ENCODE data around the gene SBNO2.
"Not testable (repeated sequence)": the region's sequence is repeated elsewhere in the genome, so short reads cannot be mapped to it uniquely, and the experiment has no call there.

The SBNO2 gene

DNA sequence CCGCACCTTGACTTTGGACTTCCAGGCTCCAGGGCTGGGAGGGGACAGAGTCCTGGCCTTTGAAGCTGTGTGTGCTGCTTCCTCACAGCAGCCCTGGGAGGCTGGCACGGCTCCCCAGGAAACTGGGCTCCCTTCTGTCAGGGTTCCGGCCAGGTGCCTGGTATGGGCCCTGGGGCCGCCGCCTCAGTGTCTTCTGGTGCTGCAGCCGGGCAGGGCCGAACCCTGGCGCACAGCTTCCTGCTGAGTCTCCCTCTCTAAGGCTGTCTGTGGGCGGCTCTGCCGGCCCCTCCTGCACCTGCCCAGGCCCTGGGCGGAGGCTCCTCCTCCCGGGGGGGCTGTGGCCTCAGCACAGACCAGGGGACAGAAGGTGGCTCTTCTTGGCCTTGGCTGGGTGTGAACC lies 37.9 kb downstream of the SBNO2 start:
- no peak for DNase-seq (ENCODE audit: low read depth)

- DNase-seq (ENCODE audit: low read depth), result no peak
Observed at GRCh38 chr19:1135454-1135853, 38.6 kb downstream of the SBNO2 start.

GRCh38 chr19:1134431-1134830 lies 39.6 kb downstream of the SBNO2 start:
- DNase-seq (ENCODE audit: low read depth), result peak; percentile 64

- DNase-seq (ENCODE audit: low read depth), result no peak
Observed at GRCh38 chr19:1133471-1133929, 40.6 kb downstream of the SBNO2 start.

GRCh38 chr19:1132552-1133383 lies 41.3 kb downstream of the SBNO2 start:
- DNase-seq (ENCODE audit: low read depth), result no peak

GRCh38 chr19:1131718-1132551 lies 42.1 kb downstream of the SBNO2 start:
- peak; percentile 96 for DNase-seq (ENCODE audit: low read depth)

DNA sequence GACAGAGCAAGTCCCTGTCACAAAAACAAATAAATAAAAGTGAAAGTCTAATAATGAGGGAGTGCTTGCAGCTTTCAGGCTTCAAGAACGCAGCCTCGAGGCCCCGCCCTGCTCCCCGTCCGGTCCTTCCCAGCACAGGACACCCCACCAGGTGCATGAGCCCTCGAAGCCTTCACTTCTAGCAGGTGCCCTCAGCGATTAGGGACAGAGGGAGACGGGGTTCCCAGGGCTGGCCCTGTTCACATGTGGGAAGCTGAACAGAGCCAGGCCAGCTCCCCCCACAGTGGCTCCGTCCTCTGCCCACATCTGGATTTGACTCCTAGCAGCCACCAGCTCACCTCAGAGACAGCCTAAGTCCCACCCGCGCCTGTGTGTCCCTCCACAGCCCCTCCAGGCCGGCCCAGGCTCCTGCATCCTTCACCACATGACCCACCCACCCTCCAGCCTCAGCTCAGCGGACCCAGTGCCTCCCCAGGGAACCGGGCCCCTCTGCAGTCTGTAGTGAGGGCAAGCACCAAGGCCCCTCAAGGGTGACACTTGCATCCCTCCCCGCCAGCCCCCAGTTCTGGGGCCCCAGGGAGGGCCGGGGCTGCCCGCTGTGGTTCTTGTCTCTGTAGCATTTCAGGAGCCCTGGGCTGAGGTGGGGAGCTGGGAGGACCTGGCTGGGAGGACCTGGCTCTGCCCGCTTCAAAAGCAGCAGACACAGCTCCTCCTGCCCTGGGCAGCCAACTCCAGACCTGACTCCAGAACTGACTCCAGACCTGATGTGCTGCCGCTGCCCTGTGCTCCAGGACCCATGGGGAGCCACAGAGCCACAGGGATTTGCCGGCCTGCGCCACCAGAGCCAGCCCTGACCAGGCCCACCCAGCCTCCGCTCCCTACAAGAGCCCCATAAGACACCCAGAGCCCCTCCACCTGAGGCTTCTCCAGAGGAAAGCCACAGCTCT lies 43.0 kb downstream of the SBNO2 start:
- DNase-seq (ENCODE audit: low read depth), result no peak

DNA sequence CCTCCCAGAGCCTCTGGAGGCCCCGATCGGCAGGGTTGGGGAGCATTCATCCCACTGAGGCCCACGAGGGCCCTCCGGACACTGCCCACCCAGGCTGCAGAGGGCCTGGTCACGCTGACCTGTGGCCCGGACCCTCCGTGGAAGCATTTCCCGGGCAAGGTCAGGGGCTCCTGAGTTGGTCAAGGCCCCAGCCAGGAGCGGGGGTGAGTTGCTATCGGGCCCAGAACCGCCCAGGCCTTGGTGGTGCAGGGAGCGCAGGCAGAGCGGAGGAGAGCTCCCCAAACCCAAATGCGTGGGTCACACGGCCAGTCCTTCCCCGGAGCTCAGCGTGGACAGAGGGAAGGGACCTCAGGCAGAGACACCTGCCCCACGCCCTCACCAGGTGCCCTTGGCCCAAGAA lies 44.5 kb downstream of the SBNO2 start:
- no peak for DNase-seq (ENCODE audit: low read depth)

- DNase-seq (ENCODE audit: low read depth), result not testable (repeated sequence)
Observed at GRCh38 chr19:1129084-1129483, 45.0 kb downstream of the SBNO2 start.

DNA sequence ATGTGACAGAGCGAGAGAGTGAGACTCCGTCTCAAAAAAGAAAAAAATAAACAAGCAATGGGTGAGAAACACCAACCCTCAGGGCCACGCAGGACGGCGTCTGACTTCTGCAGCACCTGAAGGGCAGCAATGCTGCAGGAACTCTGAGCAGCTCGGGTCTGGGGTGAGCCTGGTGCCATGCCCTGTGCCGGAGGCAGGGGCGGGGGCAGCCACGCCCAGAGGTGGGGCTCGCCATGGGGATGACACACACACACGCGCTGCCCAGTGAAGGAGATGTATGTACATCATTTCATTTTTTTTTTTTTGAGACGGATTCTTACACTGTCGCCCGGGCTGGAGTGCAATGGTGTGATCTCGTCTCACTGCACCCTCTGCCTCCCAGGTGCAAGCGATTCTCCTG lies 46.0 kb downstream of the SBNO2 start:
- DNase-seq (ENCODE audit: low read depth), result no peak

GRCh38 chr19:1126984-1127760 lies 46.9 kb downstream of the SBNO2 start:
- no peak for DNase-seq (ENCODE audit: low read depth)

- no peak for DNase-seq (ENCODE audit: low read depth)
Observed at GRCh38 chr19:1125601-1126467, 48.2 kb downstream of the SBNO2 start.

DNA sequence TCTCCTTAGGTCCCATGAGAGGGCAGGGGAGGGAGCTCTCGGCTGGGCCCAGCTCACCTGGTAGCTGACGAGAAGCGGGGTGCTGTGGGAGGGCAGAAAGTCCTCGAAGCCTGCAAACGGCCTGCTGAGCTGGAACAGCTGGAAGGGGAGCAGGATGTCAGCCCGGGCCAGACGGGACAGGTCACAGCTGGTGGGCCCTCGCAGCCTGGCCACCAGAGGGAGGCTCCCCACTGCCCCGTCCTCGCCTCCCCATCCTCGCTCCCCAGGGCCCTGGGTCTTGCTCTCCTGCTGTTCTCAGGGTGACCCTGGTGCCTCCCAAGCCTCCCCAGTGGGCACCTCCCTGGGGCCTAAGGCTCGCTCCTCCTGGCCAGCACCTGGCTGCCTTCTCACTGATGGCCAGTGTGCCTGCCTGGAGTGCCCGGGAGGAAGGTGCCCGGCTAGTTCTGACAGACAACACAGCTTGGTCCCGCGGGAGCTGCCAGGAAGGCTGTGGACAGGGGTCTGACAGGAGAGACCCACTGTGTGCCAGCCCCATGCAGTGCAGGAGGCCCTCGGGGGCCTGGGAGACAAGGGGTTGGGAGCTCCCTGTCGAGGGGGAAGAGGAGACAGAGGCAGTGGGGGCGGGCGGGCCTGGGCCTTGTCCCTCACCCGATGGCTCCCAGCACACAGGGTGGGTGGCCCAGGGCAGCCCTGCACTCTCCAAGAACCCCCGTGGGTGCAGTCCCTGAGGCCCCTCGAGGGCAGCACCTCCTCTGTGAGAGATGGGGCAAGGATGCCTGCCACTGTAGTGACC lies 50.0 kb downstream of the SBNO2 start:
- DNase-seq (ENCODE audit: low read depth), result no peak

GRCh38 chr19:1123381-1123780 lies 50.7 kb downstream of the SBNO2 start:
- DNase-seq (ENCODE audit: low read depth), result no peak

DNA sequence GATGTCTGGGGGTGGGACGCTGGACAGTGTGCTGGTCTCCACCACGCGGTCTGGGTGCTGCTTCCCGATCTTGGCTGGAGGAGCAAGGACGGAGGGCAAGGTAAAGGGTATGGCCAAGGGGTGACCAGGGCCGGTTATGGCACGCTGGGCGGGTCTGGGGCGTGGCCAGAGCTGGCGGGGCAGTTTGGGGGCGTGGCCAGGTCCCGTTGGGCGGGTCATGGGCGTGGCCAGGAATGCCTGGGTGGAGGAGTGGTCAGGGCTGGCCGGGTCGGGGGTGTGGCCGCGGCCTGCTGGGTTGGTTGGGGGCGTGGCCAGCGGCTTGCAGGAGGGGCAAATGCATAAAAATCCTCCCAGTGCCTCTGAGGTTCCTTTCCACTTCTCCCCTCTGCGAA lies 51.1 kb downstream of the SBNO2 start:
- DNase-seq (ENCODE audit: low read depth), result peak; percentile 84

DNA sequence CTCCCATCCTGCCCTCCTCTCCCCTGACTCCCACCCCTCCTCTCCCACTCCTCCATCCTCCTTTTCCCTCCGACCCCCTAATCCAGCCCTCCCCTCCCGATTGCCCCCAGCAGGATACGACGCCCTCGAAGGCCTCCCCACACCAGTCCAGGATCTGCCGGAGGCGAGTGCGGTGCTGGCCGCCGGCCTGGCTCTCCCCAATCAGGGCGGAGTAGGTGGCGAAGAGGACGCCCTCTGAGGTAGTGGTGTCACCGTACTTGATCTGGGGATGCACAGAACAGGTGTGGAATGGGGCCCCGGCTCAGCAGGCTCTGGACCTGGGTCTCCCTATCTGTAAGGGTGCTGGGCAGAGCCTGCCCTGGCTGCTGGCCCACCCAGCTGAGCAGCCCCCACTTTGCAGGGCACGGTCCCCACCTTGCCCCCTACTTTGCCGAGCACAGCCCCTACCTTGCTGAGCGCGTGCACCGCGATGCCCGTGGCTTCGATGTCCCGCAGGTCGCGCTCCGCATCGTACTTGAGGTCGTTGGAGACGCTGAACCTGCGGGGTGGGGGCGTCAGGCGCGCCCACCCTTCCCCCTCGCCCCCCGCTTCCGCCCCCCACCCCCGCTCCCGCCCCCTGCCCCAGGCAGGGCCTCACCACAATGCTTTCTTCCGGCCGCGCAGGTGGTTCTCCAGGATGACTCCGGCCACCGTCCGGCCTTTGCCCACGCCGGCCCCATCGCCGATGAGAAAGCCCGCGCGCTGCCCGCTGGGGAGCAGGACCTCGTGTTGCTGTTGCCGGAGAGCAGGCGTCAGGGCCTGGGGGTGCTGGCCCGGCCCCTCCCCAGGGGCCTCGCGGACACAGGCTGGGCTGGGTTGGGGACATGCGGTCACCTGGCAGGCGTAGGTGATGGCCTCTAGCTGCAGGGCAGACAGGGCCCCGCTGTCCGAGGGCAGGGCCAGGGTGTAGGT lies 51.8 kb downstream of the SBNO2 start:
- DNase-seq (ENCODE audit: low read depth), result no peak

DNA sequence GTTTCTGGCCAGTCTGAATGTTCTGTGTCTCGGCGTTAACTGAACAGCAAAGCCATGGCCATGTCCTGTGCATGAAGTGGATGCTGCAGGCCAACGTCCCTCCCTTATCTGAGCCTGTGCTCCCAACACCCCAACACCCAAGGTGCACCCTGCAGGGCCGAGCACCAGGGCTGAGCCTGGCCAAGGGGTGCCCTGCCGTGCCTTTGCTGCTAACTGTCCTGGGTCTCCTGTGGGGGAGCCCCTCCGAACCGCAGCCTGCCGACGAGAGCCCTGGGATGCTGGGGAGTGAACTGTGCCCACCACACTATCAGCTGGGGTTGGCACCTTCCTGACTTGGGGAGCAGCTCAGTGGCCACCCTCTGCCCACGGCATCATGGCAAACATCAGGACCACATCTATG lies 52.7 kb downstream of the SBNO2 start:
- DNase-seq (ENCODE audit: low read depth), result no peak

All from iris pigment epithelial cell (primary cell).